Endothelial cell of umbilical vein (primary cell): Measurements from ENCODE around the gene LMF1. TPM values are rescaled to one million over a fixed set of nuclear protein-coding genes. Genes with fewer than 3 reads are reported as not detected.

ENCODE experiments used
- BruUV-seq: library from RNA; stranded (reverse); fragments of 400-500 nt; replicated peaks from 2 replicates; lab custom pipeline; 2021; lab: Mats Ljungman, UMichigan
- CTCF ChIA-PET: fragments of 300-600, 350-600 bp; sonication (Branson Sonifier 250); formaldehyde crosslinking; loops from one replicate; lab custom pipeline; 2021; ENCODE audit warnings: antibody characterized with exemption, inconsistent platforms; lab: Charles Lee
- POLR2A ChIA-PET: fragments of 300-600, 350-600 bp; sonication (Branson Sonifier 250); formaldehyde crosslinking; loops from one replicate; lab custom pipeline; 2021; ENCODE audit warnings: antibody characterized with exemption, inconsistent platforms; lab: Charles Lee
- DNase-seq: peaks from one replicate; pipeline ENCODE4 v3.0.0-alpha.2; 2011; ENCODE audit warnings: low read depth, low spot score
- FAIRE-seq: peaks from 2 replicates; lab custom pipeline; 2011; peaks lifted over from hg19 to GRCh38; lab: Jason Lieb, UNC
- H2AFZ ChIP-seq: 2 replicates; pipeline ENCODE4 v1.6.0; 2012; ENCODE audit warnings: low read depth, low read length, control low read depth, inconsistent platforms
- H3K27ac ChIP-seq: 2 replicates; pipeline ENCODE4 v1.5.1; 2011; ENCODE audit warnings: low read depth, mild to moderate bottlenecking, control low read depth, low read length, moderate library complexity; ENCODE audit not compliant: insufficient read depth
- H3K27me3 ChIP-seq, 2 experiments: 2 replicates each; pipeline versions ENCODE4 v1.6.0 to v1.6.1; 2011; ENCODE audit warnings: low read length in 2 of 2, mixed read lengths in 1 of 2; ENCODE audit not compliant: control insufficient read depth in 2 of 2, insufficient read depth in 2 of 2
- H3K36me3 ChIP-seq, 2 experiments: 2 replicates in 1 of 2; 3 replicates in 1 of 2; pipeline ENCODE4 v1.5.1; 2011; ENCODE audit warnings: low read length in 2 of 2, mild to moderate bottlenecking in 1 of 2, moderate library complexity in 1 of 2; ENCODE audit not compliant: control insufficient read depth in 2 of 2, insufficient read depth in 2 of 2; ENCODE audit errors: extremely low read depth in 1 of 2
- H3K4me1 ChIP-seq: 3 replicates; pipeline ENCODE4 v1.5.1; 2011; ENCODE audit warnings: mild to moderate bottlenecking, low read length; ENCODE audit not compliant: control insufficient read depth, insufficient read depth; ENCODE audit errors: extremely low read depth
- H3K4me2 ChIP-seq: 2 replicates; pipeline ENCODE4 v1.6.1; 2011; ENCODE audit warnings: low read length, control low read depth, mixed read lengths; ENCODE audit not compliant: insufficient read depth
- H3K4me3 ChIP-seq, 3 experiments: fragments of 200-600 bp in 1 of 3; sonication (generic), shearing (Covaris generic) in 1 of 3; replicated peaks in 1 of 3; 2 replicates each; pipeline ENCODE4 v1.5.1; 2011 to 2016; ENCODE audit warnings: control low read depth in 3 of 3, low read length in 3 of 3, mild to moderate bottlenecking in 2 of 3, inconsistent platforms in 1 of 3, low read depth in 1 of 3, moderate library complexity in 1 of 3; ENCODE audit not compliant: insufficient read depth in 1 of 3
- H3K79me2 ChIP-seq: 2 replicates; pipeline ENCODE4 v1.6.0; 2012; ENCODE audit warnings: low read length, inconsistent platforms; ENCODE audit not compliant: control insufficient read depth, insufficient read depth
- H3K9ac ChIP-seq: replicated peaks from 2 replicates; pipeline ENCODE3; 2011; ENCODE audit warnings: low read length, control low read depth; ENCODE audit not compliant: insufficient read depth; ENCODE audit errors: extremely low read depth
- H3K9me1 ChIP-seq: replicated peaks from 3 replicates; pipeline ENCODE4 v1.6.0; 2011; ENCODE audit warnings: mild to moderate bottlenecking, low read length; ENCODE audit not compliant: control insufficient read depth, insufficient read depth; ENCODE audit errors: extremely low read depth
- H3K9me3 ChIP-seq: replicated peaks from 2 replicates; pipeline ENCODE4 v1.5.1; 2012; ENCODE audit warnings: low read length, inconsistent platforms; ENCODE audit not compliant: control insufficient read depth, insufficient read depth
- H4K20me1 ChIP-seq: replicated peaks from 2 replicates; pipeline ENCODE3; 2011; ENCODE audit warnings: mild to moderate bottlenecking, low read length; ENCODE audit not compliant: control insufficient read depth, insufficient read depth; ENCODE audit errors: extremely low read depth
- CTCF ChIP-seq, 2 donors: IDR thresholded peaks; 1 replicate in 1 of 2; 2 replicates in 1 of 2; pipeline ENCODE4 v1.5.1; 2011; ENCODE audit warnings: low read length in 2 of 2, mild to moderate bottlenecking in 2 of 2, moderate library complexity in 2 of 2, control low read depth in 1 of 2, inconsistent platforms in 1 of 2, low read depth in 1 of 2; ENCODE audit not compliant: insufficient read depth in 1 of 2; ENCODE audit errors: extremely low read depth in 1 of 2
- EZH2 ChIP-seq: IDR thresholded peaks from 2 replicates; pipeline ENCODE4 v1.6.1; 2012; ENCODE audit warnings: borderline replicate concordance, low read depth, mild to moderate bottlenecking, moderate library complexity, low read length, inconsistent platforms; ENCODE audit not compliant: severe bottlenecking
- GATA2 ChIP-seq: IDR thresholded peaks from 2 replicates; pipeline ENCODE4 v1.7.0; 2011; ENCODE audit warnings: low read depth, mild to moderate bottlenecking, moderate library complexity, mixed read lengths, low read length; ENCODE audit not compliant: insufficient read length, insufficient read depth
- JUN ChIP-seq: IDR thresholded peaks from 2 replicates; pipeline ENCODE4 v1.6.1; 2011; ENCODE audit warnings: borderline replicate concordance, low read depth; ENCODE audit not compliant: insufficient read length, insufficient read depth
- MYC ChIP-seq: IDR thresholded peaks from one replicate; pipeline ENCODE4 v1.6.1; 2011; ENCODE audit warnings: mild to moderate bottlenecking, low read depth, low read length
- POLR2AphosphoS5 ChIP-seq: IDR thresholded peaks from 2 replicates; pipeline ENCODE4 v1.6.1; 2012; ENCODE audit warnings: low read depth, mild to moderate bottlenecking, control low read depth, low read length, moderate library complexity; ENCODE audit not compliant: insufficient read depth
- dilution Hi-C: fragments of 300-500 bp; cut with MboI; formaldehyde crosslinking; loops from one replicate; pipeline ENCODE4 v1.15.0; 2019; ENCODE audit warnings: low sequenced_read_pairs; ENCODE audit not compliant: extremely low pct_ligation_motif_present
- intact Hi-C: fragments of 100-400 bp; cut with micrococcal nuclease; formaldehyde crosslinking; loops from one replicate; pipeline ENCODE4 v1.10.0; 2022
- polyA plus RNA-seq, 4 experiments: library from polyadenylated mRNA; depleted of rRNA in 3 of 4; stranded (reverse) in 3 of 4; unstranded in 1 of 4; fragments of >200 nt; gene quantifications; 2 replicates each; pipeline versions ENCODE4 v1.2.1 to v1.2.3, GENCODE V29; 2011 to 2012; ENCODE audit warnings: missing spikeins in 1 of 4
- total RNA-seq: library from RNA; stranded (reverse); gene quantifications from 2 replicates; pipeline ENCODE4 v1.2.3, GENCODE V29; 2021
- TF ChIP-seq, protein P1 (sequence below): IDR thresholded peaks from 2 replicates; pipeline ENCODE4 v1.6.1; 2011; ENCODE audit not compliant: insufficient read depth, insufficient read length

Gene LMF1
- total and polyA plus RNA-seq, 2 donors (not counting 3 experiments of a cell fraction or from before 2014, with no cell fraction given): 17.8 TPM

DNA sequence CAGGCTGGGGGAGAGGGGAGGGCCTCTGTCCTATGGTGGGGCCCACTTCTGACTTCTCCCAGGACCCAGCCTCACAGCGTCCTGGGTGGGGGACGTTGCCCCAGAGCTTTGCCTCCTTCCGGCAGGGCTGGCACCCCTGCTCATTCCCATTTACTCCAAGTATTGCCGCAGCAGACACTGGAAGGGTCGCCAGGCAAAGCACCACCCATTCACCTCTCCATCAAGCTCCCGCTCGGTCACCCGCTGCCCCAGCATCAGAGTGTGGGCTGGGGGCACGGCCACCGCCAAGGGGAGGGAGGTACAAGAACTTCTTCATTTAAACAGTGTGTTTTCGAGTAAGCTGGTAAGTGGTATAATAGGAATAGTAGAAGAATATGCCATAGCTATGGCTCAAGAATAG, 117.5 kb downstream of the LMF1 start:
- H3K4me2 ChIP-seq: no peak overlapping the region
- CTCF ChIA-PET: no interaction called here
- no peaks in the 10 kb centered on the region for H3K9me1 ChIP-seq
- dilution Hi-C loops (no loop called here), intact Hi-C loops (no loop called here)
- no peak overlapping the region for H3K27ac ChIP-seq
- no TSS peak for BruUV-seq
- DNase-seq: no peak
- no peaks in the 10 kb centered on the region for H4K20me1 ChIP-seq
- TF ChIP-seq POLR2AphosphoS5 (no peak), JUN (no peak), EZH2 (no peak), CTCF (IDR thresholded peaks at IDR 0.05; ENCODE audit: extremely low read depth in 1 of 2, insufficient read depth in 1 of 2, low read depth in 1 of 2, low read length in 2 of 2) (no peak), MYC (no peak), GATA2 (no peak)
- TF ChIP-seq, protein P1, sequence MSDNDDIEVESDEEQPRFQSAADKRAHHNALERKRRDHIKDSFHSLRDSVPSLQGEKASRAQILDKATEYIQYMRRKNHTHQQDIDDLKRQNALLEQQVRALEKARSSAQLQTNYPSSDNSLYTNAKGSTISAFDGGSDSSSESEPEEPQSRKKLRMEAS: no peak
- H3K9me3 ChIP-seq: peaks cover 3% of the 10 kb centered on the region
- H3K9ac ChIP-seq: no peak overlapping the region
- no peaks in the 10 kb centered on the region for H3K27me3 ChIP-seq
- no peak overlapping the region for H2AFZ ChIP-seq
- H3K4me1 ChIP-seq: no peaks in the 10 kb centered on the region
- no peaks in the 10 kb centered on the region for H3K79me2 ChIP-seq
- no peak for FAIRE-seq
- POLR2A ChIA-PET: no interaction called here
- no peaks in the 10 kb centered on the region for H3K36me3 ChIP-seq
- H3K4me3 ChIP-seq: no peak overlapping the region
